Ramos (cell line): ENCODE data around the gene MRPS31.

ENCODE experiments used
- in situ Hi-C: fragments of 300-500 bp; cut with MboI; formaldehyde crosslinking; loops from one replicate; pipeline ENCODE4 v1.14.3; 2022; ENCODE audit warnings: low sequenced_read_pairs; ENCODE audit not compliant: unreplicated experiment

MRPS31 gene

DNA sequence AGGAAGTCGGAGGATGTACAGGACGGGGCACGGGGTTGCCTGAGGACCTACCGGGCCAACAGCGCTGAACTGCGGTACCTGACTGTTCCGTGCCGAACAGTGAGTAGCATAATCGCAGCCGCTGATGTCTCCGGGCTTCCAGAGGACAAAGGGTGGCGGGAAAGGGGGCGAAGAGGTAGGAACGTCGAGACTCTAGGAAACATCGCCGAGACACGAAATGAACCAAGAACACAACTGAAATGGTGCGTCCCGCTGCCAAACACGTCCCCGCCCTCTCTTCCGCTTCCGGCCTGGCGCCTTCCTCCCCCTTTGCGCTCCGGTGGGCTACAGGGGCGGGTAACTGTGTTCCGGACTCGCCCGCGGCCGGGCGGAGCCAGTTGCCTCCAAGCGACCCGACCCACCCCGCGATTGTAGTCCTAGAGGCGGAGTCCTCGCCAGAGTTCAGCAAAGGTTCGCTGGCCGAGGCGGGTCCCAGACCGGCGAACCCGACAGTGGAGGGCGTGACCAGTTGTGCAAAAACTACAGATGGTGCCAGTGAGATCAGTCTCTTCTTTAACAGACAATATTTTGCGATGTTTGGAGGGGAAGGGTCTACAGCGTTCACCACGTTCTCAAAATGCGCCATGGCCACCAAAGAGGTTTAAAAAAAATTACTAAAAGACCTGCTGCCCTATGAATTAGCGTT, at the start of gene MRPS31:
MRPS31 (minus strand) TSS at position 257 of the 685 bp plus-strand sequence; CDS start at position 203, 54 bp downstream.
- in situ Hi-C loops = no loop called here

- in situ Hi-C loops = no loop called here
Observed at GRCh38 chr13:40819797-40820315, 48.9 kb upstream of the MRPS31 start.

DNA sequence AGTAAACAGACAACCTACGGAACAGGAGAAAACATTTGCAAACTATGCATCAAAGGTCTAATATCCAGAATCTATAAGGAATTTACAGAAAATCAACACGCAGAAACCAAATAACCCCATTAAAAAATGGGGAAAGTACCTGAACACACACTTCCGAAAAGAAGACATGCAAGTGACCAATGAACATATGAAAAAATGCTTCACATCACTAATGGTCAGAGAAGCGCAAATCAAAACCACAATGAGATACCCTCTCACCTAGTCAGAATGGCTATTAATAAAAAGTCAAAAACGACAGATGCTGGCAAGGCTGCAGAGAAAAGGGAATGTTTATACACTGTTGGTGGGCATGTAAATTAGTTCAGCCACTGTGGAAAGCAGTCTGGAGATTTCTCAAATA, 47.9 kb upstream of the MRPS31 start:
- in situ Hi-C loops = no loop called here

DNA sequence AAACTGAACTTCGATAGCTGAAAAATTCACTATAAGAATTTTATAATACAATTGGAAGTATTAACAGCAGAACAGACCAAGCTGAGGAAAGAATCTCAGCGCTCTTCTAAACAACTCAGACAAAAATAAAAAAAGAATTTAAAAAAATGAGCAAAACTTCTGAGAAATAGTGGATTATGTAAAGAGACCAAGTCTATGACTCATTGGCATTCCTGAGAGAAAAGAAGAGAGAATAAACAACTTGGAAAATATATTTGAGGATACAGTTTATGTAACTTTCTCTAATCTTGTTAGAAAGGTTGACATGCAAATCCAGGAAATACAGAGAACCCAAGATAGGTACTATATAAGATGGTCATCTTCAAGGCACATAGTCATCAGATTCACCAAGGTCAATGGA, 43.8 kb upstream of the MRPS31 start:
- in situ Hi-C loops = no loop called here

GRCh38 chr13:40813667-40814454, 42.9 kb upstream of the MRPS31 start:
- in situ Hi-C loops = no loop called here

DNA sequence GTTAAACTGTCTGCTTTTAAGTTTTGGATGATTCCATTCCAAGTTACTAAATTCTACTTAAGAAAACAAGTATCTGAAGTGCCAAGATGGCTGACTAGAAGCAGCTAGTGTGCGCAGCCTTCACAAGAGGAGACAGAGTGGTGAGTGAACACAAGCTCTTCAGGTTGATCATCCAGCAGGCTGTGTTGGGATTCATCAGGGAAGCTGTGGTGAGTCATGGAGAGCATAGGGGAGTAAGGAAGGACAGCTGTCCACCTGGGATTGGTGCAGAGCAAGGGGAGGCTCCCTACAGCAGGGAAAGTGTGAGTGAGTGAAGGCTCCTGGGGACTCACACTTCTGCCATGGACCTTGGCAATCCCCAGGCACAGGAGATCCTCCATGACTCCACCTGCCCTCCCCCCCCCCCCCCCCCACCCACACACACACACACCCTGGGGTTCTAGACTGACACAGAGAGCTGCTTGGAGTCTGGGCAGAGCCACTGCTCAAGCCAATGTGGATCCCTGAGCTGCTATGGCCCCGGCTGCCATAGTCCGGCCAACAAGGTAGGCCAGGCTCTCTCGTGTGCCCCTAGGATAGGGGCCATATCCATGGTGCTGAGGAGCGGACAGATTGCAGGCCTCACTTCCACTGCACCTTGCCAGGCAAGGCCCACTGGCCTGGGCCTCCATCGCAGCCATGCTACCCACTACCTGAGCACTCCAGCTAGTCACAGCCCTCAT, 41.9 kb upstream of the MRPS31 start:
- in situ Hi-C loops = no loop called here

DNA sequence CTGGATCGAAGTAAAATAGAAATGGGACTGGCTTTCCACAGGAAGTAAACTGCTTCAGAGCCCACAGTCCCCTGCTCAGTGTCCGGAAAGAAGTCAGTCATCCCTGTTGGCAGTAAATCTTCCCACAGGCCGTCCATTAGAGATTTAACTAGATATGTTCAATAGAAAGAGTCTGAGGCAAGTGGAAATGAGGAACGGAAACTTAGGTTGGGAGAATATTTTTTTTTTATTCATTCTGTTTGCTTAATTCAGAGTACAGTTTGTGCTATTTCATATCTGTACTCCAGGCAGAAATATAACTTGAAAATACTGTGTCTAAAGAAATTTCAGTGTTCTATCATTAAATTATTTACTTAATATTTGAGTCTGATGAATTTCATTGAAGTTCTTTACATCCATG, 41.1 kb upstream of the MRPS31 start:
- in situ Hi-C loops = no loop called here

- in situ Hi-C loops = no loop called here
Observed at GRCh38 chr13:40809471-40809870, 38.5 kb upstream of the MRPS31 start.

DNA sequence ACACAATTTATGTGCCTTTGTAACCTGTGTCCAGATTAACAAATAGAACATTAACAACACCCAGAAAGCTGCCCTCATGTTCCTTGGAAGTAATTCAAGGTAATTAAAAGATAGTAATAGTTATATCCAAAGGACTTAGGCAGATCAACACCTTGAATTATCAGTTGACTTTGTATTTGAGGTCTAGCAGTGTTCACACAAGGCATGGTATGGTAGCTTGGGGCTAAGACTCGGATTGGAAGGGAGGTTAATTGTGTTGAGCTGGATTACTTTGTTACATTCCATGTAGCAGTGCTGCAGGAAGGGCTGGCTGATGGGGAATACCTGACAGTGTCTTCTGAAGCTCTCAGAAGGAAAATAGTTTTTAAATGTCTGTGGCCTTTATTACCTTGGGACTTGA, 35.3 kb upstream of the MRPS31 start:
- in situ Hi-C loops = no loop called here

- in situ Hi-C loops = no loop called here
Observed at GRCh38 chr13:40803316-40803715, 32.3 kb upstream of the MRPS31 start.

- in situ Hi-C loops = no loop called here
Observed at GRCh38 chr13:40801255-40802217, 30.5 kb upstream of the MRPS31 start.

- in situ Hi-C loops = no loop called here
Observed at GRCh38 chr13:40800559-40800958, 29.6 kb upstream of the MRPS31 start.

DNA sequence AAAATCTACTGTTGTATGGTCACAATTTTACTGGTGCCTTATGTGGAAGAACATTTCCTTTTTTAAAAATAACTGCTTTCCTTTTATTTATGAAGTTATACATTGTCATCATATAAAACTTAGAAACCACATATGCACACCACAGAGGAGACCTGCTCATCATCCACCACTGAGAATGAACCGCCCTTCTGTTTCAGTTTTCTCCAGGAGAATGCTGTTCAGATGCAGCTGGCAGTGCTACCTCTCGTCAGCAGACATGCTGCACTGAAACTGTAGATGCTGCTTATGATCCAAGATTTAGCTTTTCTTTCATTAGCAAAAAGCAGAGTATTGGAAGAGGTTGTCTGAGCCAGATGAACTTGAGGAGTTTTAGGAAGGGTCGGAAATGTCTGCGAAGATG, 28.5 kb upstream of the MRPS31 start:
- in situ Hi-C loops = loop anchor here (25.0 kb wide), 1 partner anchor 238 kb away; no protein-coding TSS in a partner anchor

- in situ Hi-C loops = loop anchor here (25.0 kb wide), 1 partner anchor 239 kb away; no protein-coding TSS in a partner anchor
Observed at GRCh38 chr13:40798380-40798779, 27.4 kb upstream of the MRPS31 start.

DNA sequence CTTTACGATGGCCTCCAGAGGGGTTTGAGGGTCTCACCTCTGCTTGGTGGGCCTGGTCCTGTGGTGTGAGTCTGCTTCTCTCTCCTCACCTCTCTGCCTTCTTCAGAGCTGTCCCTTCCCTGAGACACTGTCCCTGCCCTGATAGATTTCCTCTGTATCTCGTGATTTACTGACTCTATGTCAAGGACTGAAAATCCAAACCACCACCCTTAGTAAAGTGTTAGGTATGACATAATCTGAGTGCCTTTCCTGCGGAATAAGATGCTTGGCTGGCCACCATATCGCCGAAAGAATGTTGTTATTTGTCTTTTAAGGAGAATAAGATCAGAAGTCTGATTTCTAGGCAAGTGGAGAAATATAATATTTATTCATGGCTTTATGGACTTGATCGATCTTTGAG, 25.7 kb upstream of the MRPS31 start:
- in situ Hi-C loops = loop anchor here (25.0 kb wide), 1 partner anchor 241 kb away; no protein-coding TSS in a partner anchor

GRCh38 chr13:40794414-40795368, 23.7 kb upstream of the MRPS31 start:
- in situ Hi-C loops = loop anchor here (25.0 kb wide), 1 partner anchor 243 kb away; no protein-coding TSS in a partner anchor

DNA sequence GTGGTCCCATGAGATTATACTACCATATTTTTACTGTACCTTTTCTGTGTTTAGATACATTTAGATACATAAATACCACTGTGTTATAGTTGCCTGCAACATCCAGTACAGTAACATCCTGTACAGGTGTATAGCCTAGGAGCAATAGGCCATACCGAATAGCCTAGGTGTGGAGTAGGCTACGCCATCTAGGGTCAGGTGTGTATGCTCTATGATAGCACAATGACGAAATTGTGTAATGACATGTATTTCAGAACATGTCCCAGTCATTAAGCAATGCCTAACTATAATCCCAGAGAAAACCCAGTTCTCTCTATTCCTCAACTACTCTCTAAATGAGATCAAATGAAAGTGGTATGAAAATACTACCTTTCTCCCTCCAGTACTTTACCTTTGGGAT, 22.3 kb upstream of the MRPS31 start:
- in situ Hi-C loops = loop anchor here (25.0 kb wide), 1 partner anchor 244 kb away; no protein-coding TSS in a partner anchor
